Smooth muscle cell of the brain vasculature (primary cell): ENCODE data around the gene CAPN3.

Source experiments
- DNase-seq: peaks from one replicate; pipeline ENCODE4 v3.0.0-alpha.2; 2012; ENCODE audit warnings: low read depth, low spot score

CAPN3 gene

GRCh38 chr15:42356851-42357250 lies 2.5 kb upstream of the CAPN3 start:
- DNase-seq: no peak

- DNase-seq: no peak
Observed at GRCh38 chr15:42358141-42358540, 1.2 kb upstream of the CAPN3 start.

GRCh38 chr15:42359985-42360384 lies 684 bp downstream of the CAPN3 start:
- DNase-seq: no peak

GRCh38 chr15:42360535-42361112 lies 1.3 kb downstream of the CAPN3 start:
- DNase-seq: no peak

GRCh38 chr15:42363487-42363886 lies 4.2 kb downstream of the CAPN3 start:
- DNase-seq: no peak

- no peak for DNase-seq
Observed at GRCh38 chr15:42363942-42364341, 4.6 kb downstream of the CAPN3 start.

GRCh38 chr15:42364529-42364928 lies 5.2 kb downstream of the CAPN3 start:
- no peak for DNase-seq

- DNase-seq: no peak
Observed at GRCh38 chr15:42365921-42366550, 6.7 kb downstream of the CAPN3 start.

- DNase-seq: no peak
Observed at GRCh38 chr15:42367041-42367440, 7.7 kb downstream of the CAPN3 start.

GRCh38 chr15:42368096-42368495 lies 8.8 kb downstream of the CAPN3 start:
- DNase-seq: no peak

GRCh38 chr15:42371096-42371495 lies 11.8 kb downstream of the CAPN3 start:
- no peak for DNase-seq

GRCh38 chr15:42373274-42373673 lies 14.0 kb downstream of the CAPN3 start:
- no peak for DNase-seq

- no peak for DNase-seq
Observed at GRCh38 chr15:42373936-42374335, 14.6 kb downstream of the CAPN3 start.

GRCh38 chr15:42374810-42375209 lies 15.5 kb downstream of the CAPN3 start:
- no peak for DNase-seq

- no peak for DNase-seq
Observed at GRCh38 chr15:42375252-42375651, 16.0 kb downstream of the CAPN3 start.

- DNase-seq: no peak
Observed at GRCh38 chr15:42375941-42376340, 16.6 kb downstream of the CAPN3 start.

- DNase-seq: no peak
Observed at GRCh38 chr15:42378011-42378410, 18.7 kb downstream of the CAPN3 start.

- no peak for DNase-seq
Observed at GRCh38 chr15:42384597-42384996, 25.3 kb downstream of the CAPN3 start.

GRCh38 chr15:42385206-42385979 lies 26.1 kb downstream of the CAPN3 start:
- no peak for DNase-seq

- no peak for DNase-seq
Observed at GRCh38 chr15:42385980-42386700, 26.8 kb downstream of the CAPN3 start.

- no peak for DNase-seq
Observed at GRCh38 chr15:42387603-42388002, 28.3 kb downstream of the CAPN3 start.

GRCh38 chr15:42392309-42393024 lies 33.2 kb downstream of the CAPN3 start:
- no peak for DNase-seq
